HG02973 (cell line): ENCODE measurements around the gene PLD5.
"Not testable (repeated sequence)": the region's sequence is repeated elsewhere in the genome, so short reads cannot be mapped to it uniquely, and the experiment has no call there.

Experiments
- ATAC-seq: cut with Tn5 transposase; IDR thresholded peaks from one replicate; pipeline ENCODE4 v1.9.1; 2021; ENCODE audit warnings: moderate library complexity; ENCODE audit not compliant: unreplicated experiment

PLD5 gene

DNA sequence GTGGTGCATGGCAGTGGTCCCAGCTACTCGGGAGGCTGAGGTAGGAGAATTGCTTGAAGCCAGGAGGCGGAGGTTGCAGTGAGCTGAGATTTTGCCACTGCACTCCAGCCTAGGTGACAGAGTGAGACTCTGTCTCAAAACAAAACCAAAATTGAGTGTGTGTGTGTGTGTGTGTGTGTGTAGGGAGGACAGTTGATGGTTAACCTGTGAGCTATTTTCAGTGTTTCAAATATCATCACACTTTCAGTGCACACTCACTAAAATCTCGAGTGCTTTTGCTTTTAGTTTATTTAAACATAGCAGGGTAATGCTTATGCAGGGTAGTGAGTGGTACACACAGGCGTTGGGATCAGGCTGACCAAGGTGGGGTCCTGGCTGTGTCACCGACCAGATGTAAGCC is 344.7 kb downstream of the PLD5 start:
- ATAC-seq: peak; percentile 92

GRCh38 chr1:242178924-242179708 is 345.4 kb downstream of the PLD5 start:
- no peak for ATAC-seq

GRCh38 chr1:242178436-242178835 is 346.1 kb downstream of the PLD5 start:
- ATAC-seq: no peak

DNA sequence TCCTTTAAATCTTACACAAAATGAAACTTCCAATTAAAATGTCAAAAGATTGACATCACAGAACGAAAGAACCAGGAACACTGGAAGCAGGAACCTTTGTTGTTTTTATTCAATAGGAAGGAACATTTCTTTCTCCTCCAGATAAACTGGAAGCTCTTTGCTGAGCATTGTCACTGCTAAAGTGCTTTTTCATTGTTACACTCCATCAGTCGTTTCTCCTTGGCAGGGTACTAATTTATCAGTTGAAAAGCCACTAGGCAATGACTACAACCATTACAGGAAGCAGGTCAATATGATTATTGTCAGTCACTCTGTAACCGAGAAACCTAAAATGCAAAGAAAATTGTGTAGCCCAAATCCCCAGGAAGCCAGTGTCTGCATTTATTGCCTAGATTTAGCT is 362.4 kb downstream of the PLD5 start:
- ATAC-seq: no peak

DNA sequence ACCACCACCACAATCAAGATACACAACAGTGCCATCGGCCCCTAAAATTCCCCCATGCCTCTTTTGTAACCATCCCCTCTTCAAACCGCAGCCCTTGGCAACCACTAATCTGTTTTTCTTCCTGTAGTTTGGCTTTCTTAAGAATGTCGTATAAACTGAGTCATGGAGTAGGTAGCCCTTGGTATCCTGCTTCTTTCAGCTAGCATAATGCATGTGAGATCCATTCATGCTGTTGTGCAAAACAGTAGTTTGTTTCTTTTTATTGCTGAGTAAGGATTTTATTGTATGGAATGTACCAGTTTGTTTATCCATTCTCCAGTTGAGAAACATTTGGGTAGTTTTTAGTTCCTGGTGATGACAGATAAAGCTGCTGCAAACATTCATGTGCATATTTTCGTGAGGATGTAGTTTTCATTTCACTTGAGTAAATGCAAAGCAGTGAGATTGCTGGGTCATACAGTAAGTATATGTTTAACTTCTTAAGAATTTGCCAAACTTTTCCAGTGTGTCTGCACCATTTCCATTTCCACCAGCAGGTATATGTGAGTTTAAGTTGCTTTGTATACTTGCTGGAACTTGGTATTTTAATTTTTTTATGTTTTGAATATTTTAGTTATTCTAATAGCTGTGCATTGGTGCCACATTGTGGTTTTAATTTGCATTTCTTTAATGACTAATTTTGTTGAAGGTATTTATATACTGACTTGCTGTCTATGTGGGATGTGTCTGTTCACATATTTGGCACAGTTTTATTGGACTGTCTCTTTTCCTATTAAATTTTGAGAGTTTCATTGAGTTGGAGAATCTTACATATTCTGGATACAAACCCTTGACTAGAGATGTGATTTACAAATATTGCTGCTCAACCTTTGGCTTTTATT is 377.2 kb downstream of the PLD5 start:
- peak; percentile 57 for ATAC-seq

DNA sequence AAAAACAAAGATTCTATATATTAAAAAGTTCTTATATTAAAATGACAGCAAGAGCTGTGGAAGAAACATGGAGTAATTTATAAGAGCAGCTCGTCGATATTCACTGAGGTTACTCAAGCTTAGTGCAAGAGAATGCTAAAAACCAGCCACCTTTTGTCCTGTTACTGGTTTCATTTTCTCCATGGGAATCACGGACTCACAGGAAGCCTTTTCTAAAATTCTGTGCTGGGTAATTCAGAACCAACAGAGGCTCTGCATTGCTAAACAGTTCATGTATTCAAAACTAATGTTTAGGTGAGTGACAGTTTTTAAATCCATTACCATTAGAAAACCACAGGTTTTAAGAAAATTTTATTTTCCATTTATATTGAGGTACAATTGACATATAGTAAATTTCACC is 377.8 kb downstream of the PLD5 start:
- no peak for ATAC-seq

DNA sequence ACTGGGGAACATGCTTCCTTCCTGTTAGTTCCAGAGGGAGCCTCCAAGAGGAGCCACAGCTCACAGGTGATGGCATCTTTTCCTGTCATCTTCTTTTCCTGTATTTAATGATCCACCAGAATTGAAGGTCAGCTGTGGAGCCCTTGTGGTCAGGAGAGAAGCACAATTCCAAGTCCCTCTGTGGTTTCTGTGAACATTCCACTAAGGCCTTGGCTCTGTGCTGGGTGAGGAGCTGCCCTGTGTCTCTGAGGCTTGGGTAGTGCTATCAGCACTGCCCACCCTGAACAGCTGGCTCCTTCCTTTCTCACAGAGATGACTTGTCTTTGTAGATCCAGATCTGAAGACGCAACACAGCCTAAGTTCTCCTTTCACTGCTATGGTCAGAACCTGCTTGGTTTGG is 383.7 kb downstream of the PLD5 start:
- ATAC-seq: no peak

GRCh38 chr1:242139986-242140385 is 384.5 kb downstream of the PLD5 start:
- no peak for ATAC-seq

GRCh38 chr1:242139442-242139841 is 385.1 kb downstream of the PLD5 start:
- peak; percentile 73 for ATAC-seq

- no peak for ATAC-seq
These were observed 390.7 kb downstream of the PLD5 start for GRCh38 chr1:242133796-242134195.

DNA sequence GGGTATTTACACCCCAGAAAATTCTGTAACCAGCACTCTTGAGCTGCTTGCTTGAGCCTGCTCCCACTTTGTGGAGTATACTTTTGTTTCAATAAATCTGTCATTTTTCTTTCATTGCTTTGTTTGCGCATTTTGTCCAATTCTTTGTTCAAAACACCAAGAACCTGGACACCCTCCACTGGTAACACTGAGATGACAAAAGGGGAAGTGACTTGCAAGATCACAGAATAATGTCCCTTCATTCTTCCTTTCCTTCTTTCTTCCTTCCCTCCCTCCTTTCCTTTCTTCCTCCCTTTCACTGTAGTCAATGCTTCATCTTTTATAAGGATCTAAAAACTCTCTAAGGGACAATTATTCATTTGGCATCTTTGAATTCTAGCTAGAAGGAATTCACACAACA is 391.1 kb downstream of the PLD5 start:
- no peak for ATAC-seq

- no peak for ATAC-seq
These were observed 392.2 kb downstream of the PLD5 start for GRCh38 chr1:242132121-242132817.

GRCh38 chr1:242128951-242129502 is 395.5 kb downstream of the PLD5 start:
- ATAC-seq: peak; percentile 88

- ATAC-seq: no peak
These were observed 404.1 kb downstream of the PLD5 start for GRCh38 chr1:242120432-242120831.

- ATAC-seq: no peak
These were observed 423.6 kb downstream of the PLD5 start for GRCh38 chr1:242100921-242101320.

DNA sequence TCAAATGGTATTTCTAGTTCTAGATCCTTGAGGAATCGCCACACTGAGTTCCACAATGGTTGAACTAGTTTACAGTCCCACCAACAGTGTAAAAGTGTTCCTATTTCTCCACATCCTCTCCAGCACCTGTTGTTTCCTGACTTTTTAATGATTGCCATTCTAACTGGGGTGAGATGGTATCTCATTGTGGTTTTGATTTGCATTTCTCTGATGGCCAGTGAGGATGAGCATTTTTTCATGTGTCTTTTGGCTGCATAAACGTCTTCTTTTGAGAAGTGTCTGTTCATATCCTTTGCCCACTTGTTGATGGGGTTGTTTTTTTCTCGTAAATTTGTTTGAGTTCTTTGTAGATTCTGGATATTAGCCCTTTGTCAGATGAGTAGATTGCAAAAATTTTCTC is 427.2 kb downstream of the PLD5 start:
- not testable (repeated sequence) for ATAC-seq

DNA sequence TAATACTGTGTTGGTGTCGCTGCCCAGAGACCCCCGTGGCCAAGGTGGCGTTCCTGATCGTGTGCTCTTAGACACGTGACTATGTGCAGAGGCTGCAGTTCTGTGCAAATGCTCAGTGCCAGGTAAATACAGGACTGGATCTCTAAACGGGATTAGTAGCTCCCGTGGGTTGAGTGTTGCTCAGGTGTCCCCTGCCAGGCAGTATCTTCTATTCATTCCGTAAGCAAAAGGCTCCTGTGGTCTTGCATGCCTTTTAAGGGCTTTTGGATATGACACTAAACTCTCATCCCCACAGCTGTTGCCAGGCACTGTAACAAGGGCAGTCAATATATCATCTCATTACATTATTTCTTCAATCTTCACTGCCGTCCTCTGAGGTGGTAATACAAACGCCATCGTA is 431.4 kb downstream of the PLD5 start:
- no peak for ATAC-seq

GRCh38 chr1:242089911-242090310 is 434.6 kb downstream of the PLD5 start:
- ATAC-seq: no peak

- no peak for ATAC-seq
These were observed 435.6 kb downstream of the PLD5 start for GRCh38 chr1:242088875-242089274.

- no peak for ATAC-seq
These were observed 437.8 kb downstream of the PLD5 start for GRCh38 chr1:242086706-242087105.

- ATAC-seq: no peak
These were observed 438.4 kb downstream of the PLD5 start for GRCh38 chr1:242086093-242086492.
